K562 (cell line): ENCODE measurements around the gene MOB3B. TPM values are rescaled to one million over a fixed set of nuclear protein-coding genes. Genes with fewer than 3 reads are reported as not detected.

Source experiments
- ATAC-seq: fragments of 200-7000 bp; cut with Tn5 transposase; 3 replicates; pipeline ENCODE4 v1.9.1; 2020; ENCODE audit warnings: moderate library complexity
- BruUV-seq: library from RNA; stranded (reverse); fragments of 400-500 nt; replicated peaks from 2 replicates; lab custom pipeline; 2021; lab: Mats Ljungman, UMichigan
- CTCF ChIA-PET: fragments of 300-600 bp; formaldehyde crosslinking; extraction: SDS; loops from one replicate; lab custom pipeline; 2021; ENCODE audit warnings: low intra/inter-chr PET ratio; lab: Yijun Ruan, JAX
- POLR2A ChIA-PET: fragments of 300-600, 350-650 bp; sonication (Branson Sonifier 250); formaldehyde crosslinking; extraction: SDS; loops from one replicate; lab custom pipeline; 2021; ENCODE audit warnings: antibody characterized with exemption, inconsistent platforms; lab: Yijun Ruan, JAX
- DNase-seq, 4 experiments: peaks; one replicate each; pipeline versions ENCODE4 v3.0.0 to v3.0.0-alpha.2; 2011 to 2018; ENCODE audit warnings: low spot score in 3 of 4, mixed read lengths in 3 of 4; ENCODE audit errors: extremely low read depth in 1 of 4
- FAIRE-seq: peaks from 2 replicates; lab custom pipeline; 2011; peaks lifted over from hg19 to GRCh38; lab: Jason Lieb, UNC
- H2AFZ ChIP-seq: 2 replicates; pipeline ENCODE4 v1.6.0; 2011; ENCODE audit warnings: low read depth, low read length, control low read depth, inconsistent platforms
- H3K27ac ChIP-seq: fragments of 200-600 bp; 3 replicates; pipeline ENCODE4 v1.8.0; 2011; ENCODE audit warnings: low read depth, mild to moderate bottlenecking, control low read depth, inconsistent platforms, low read length, moderate library complexity, mixed read lengths; ENCODE audit errors: extremely low read depth
- H3K27me3 ChIP-seq, 2 experiments: fragments of 300-600 bp in 1 of 2; 2 replicates in 1 of 2; 3 replicates in 1 of 2; pipeline versions ENCODE4 v1.6.0 to v1.8.0; 2011; ENCODE audit warnings: inconsistent platforms in 2 of 2, low read length in 2 of 2, mild to moderate bottlenecking in 1 of 2, mixed read lengths in 1 of 2, moderate library complexity in 1 of 2; ENCODE audit not compliant: control insufficient read depth in 2 of 2, insufficient read depth in 2 of 2
- H3K36me3 ChIP-seq: fragments of 300-600 bp; 3 replicates; pipeline ENCODE4 v1.8.0; 2011; ENCODE audit warnings: mild to moderate bottlenecking, low read length, inconsistent platforms; ENCODE audit not compliant: control insufficient read depth, insufficient read depth
- H3K4me1 ChIP-seq, 2 experiments: fragments of 200-600 bp in 1 of 2; replicated peaks in 1 of 2; 2 replicates in 1 of 2; 3 replicates in 1 of 2; pipeline versions ENCODE4 v1.5.1 to v1.8.0; 2011; ENCODE audit warnings: inconsistent platforms in 2 of 2, low read length in 2 of 2, mild to moderate bottlenecking in 1 of 2, mixed read lengths in 1 of 2, moderate library complexity in 1 of 2; ENCODE audit not compliant: control insufficient read depth in 2 of 2, insufficient read depth in 2 of 2
- H3K4me2 ChIP-seq: 2 replicates; pipeline ENCODE4 v1.6.1; 2011; ENCODE audit warnings: low read length, control low read depth, inconsistent platforms, mixed read lengths; ENCODE audit not compliant: insufficient read depth
- H3K4me3 ChIP-seq: fragments of 200-600 bp; sonication (generic), shearing (Covaris generic); 2 replicates; pipeline ENCODE4 v1.5.1; 2016; ENCODE audit warnings: control low read depth, inconsistent platforms
- H3K79me2 ChIP-seq: fragments of 200-600 bp; 3 replicates; pipeline ENCODE4 v1.8.0; 2011; ENCODE audit warnings: low read length, inconsistent platforms; ENCODE audit not compliant: control insufficient read depth, insufficient read depth
- H3K9ac ChIP-seq, 2 experiments: 2 replicates each; pipeline versions ENCODE4 v1.6.0 to v1.6.1; 2011; ENCODE audit warnings: low read depth in 2 of 2, low read length in 2 of 2, control low read depth in 1 of 2, inconsistent platforms in 1 of 2, mild to moderate bottlenecking in 1 of 2, mixed read lengths in 1 of 2; ENCODE audit not compliant: insufficient read depth in 1 of 2
- H3K9me1 ChIP-seq: one replicate; pipeline ENCODE4 v1.6.0; 2011; ENCODE audit warnings: inconsistent platforms, mild to moderate bottlenecking, low read length, moderate library complexity; ENCODE audit not compliant: control insufficient read depth, insufficient read depth
- H3K9me3 ChIP-seq: replicated peaks from 2 replicates; pipeline ENCODE4 v1.5.1; 2011; ENCODE audit warnings: low read depth, low read length, inconsistent platforms; ENCODE audit not compliant: control insufficient read depth, insufficient read depth
- H4K20me1 ChIP-seq: replicated peaks from 2 replicates; pipeline ENCODE4 v1.6.1; 2011; ENCODE audit warnings: low read length, inconsistent platforms, mixed read lengths; ENCODE audit not compliant: control insufficient read depth, insufficient read depth
- CBFA2T3 ChIP-seq: fragments of 450-650 bp; IDR thresholded peaks from 2 replicates; pipeline ENCODE4 v1.6.1; 2017
- FOXA1 ChIP-seq: fragments of 450-650 bp; IDR thresholded peaks from 2 replicates; pipeline ENCODE4 v1.6.1; 2016; ENCODE audit warnings: mild to moderate bottlenecking, borderline replicate concordance
- SPI1 ChIP-seq: IDR thresholded peaks from 2 replicates; pipeline ENCODE4 v1.6.1; 2011; ENCODE audit warnings: low read depth, low read length, control low read depth, borderline replicate concordance
- TCF3 ChIP-seq: sonication (generic); formaldehyde crosslinking; IDR thresholded peaks from 2 replicates; pipeline ENCODE4 v1.4.0; 2020; ENCODE audit warnings: mild to moderate bottlenecking, missing genetic modification reagents
- ZNF384 ChIP-seq: IDR thresholded peaks from 2 replicates; pipeline ENCODE4 v1.6.1; 2012; ENCODE audit warnings: low read depth, low read length, improper control_type of control experiment
- WGBS: fragments of 100-300 bp; shearing (Covaris generic); methylation state at CpG from one replicate; pipeline ENCODE4 v1.1.6; 2016; ENCODE audit warnings: low coverage, mixed read lengths; ENCODE audit not compliant: insufficient coverage; ENCODE audit errors: missing lambda C conversion rate; 5-methylcytosine and 5-hydroxymethylcytosine counted together
- in situ Hi-C: fragments of 300-500 bp; cut with MboI; formaldehyde crosslinking; loops from 4 replicates; pipeline ENCODE4 v1.15.0; 2018; ENCODE audit warnings: inconsistent platforms, mixed read lengths
- intact Hi-C: fragments of 100-400 bp; cut with micrococcal nuclease; formaldehyde crosslinking; loops from 2 replicates; pipeline ENCODE4 v1.14.2; 2022
- polyA plus RNA-seq, 8 experiments: library from polyadenylated mRNA; depleted of rRNA in 4 of 8; stranded (reverse) in 5 of 8; unstranded in 3 of 8; fragments of >200 nt; fragmentation: Nextera tagmentation in 2 of 8; fragmentation: Illumina TruSeq in 1 of 8; extraction: Ambion mirVana in 2 of 8; extraction: Trizol in 1 of 8; gene quantifications; 2 replicates each; pipeline versions ENCODE4 v1.2.1 to v1.2.3, GENCODE V29; 2011 to 2014; ENCODE audit warnings: inconsistent platforms in 1 of 8, missing spikeins in 1 of 8
- total RNA-seq, 7 experiments: library from RNA; depleted of rRNA in 6 of 7; stranded (reverse); fragments of >200 nt in 6 of 7; fragmentation: Illumina TruSeq in 2 of 7; extraction: Trizol in 2 of 7; gene quantifications; 2 replicates each; pipeline versions ENCODE4 v1.2.1 to v1.2.3, GENCODE V29; 2011 to 2021; ENCODE audit warnings: low replicate concordance in 1 of 7
- TF ChIP-seq, protein P1 (sequence below): fragments of 450-650 bp; IDR thresholded peaks from 2 replicates; pipeline ENCODE4 v1.6.1; 2016

Gene MOB3B
- total and polyA plus RNA-seq, 9 of the 15 experiments (the other 6 are each of a cell fraction or from before 2014, with no cell fraction given), result 3.6 to 12.8 (median 7.2) TPM

DNA sequence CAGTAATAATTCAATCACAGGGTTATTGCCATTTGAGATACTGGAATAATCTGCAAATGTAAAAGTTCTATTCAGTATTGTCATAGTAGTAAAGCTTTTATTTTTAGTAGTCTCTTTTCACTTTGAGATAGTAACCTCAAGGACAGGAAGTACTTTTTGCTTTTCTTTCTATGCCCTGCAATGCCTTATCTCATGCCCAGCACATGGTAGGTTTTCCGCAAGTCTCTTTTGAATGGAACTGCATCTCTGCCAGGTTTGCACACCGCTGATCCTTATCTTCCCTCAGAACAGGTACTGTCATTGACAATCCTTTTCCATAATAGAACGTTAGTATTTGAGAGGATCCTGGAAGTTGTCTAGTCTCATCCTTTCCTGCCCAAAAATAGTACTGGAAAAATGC is 97.3 kb downstream of the MOB3B start:
- intact Hi-C loops, result loop anchor here (10.0 kb wide), 1 partner anchor 102 kb away; no protein-coding TSS in a partner anchor
- FAIRE-seq, result no peak

DNA sequence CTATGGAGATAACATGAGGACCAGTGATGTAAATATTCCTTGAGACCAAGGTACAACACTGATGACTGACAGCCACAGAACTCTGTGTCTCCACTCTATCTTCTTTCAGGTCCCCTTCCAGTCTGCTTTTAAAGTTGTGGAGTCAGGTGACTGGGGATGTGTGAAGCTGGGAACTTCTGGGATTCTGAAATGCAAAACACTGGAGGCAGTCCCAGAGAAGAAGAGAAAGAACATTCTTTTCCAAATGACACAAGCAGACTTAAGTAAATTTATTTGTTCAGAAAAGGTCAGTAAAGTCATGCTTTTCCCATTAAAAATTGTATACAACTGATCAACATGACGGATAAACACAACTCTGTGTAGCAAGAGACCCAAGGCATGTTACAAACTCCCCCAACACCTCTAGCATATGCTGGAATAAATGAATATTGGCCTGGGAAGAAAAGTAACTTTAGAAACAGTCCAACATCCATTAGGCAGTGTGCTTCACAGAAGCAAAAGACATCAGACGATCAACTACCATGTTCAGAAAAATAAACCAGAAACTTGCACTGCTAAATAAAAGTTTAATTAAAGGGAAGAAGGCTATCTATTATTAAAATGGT is 98.0 kb downstream of the MOB3B start:
- H2AFZ ChIP-seq, result no peak overlapping the region
- no peak for FAIRE-seq
- H3K9ac ChIP-seq, result no peak overlapping the region
- no TSS peak for BruUV-seq
- ChIA-PET POLR2A (interaction anchor here (0.6 kb wide), 1 partner anchor 53 kb away, joined by 4 read pairs; no protein-coding TSS in a partner anchor), CTCF (no interaction called here)
- no peaks in the 10 kb centered on the region for H3K9me3 ChIP-seq
- H3K79me2 ChIP-seq, result peaks cover 29% of the 10 kb centered on the region
- H3K27ac ChIP-seq, result no peak overlapping the region
- peaks cover 3 to 9% of the 10 kb centered on the region in 2 experiments; a peak in 3 of 5 replicates for H3K4me1 ChIP-seq
- H3K9me1 ChIP-seq, result no peaks in the 10 kb centered on the region
- TF ChIP-seq, protein P1, sequence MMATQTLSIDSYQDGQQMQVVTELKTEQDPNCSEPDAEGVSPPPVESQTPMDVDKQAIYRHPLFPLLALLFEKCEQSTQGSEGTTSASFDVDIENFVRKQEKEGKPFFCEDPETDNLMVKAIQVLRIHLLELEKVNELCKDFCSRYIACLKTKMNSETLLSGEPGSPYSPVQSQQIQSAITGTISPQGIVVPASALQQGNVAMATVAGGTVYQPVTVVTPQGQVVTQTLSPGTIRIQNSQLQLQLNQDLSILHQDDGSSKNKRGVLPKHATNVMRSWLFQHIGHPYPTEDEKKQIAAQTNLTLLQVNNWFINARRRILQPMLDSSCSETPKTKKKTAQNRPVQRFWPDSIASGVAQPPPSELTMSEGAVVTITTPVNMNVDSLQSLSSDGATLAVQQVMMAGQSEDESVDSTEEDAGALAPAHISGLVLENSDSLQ, result peak; percentile 47; the same call in 1 of the 2 replicates
- no peak for TF ChIP-seq SPI1
- WGBS, result 36% methylated on average over 2 of the region's 2 CpGs
- DNase-seq, result no peak
- H4K20me1 ChIP-seq, result no peaks in the 10 kb centered on the region
- H3K36me3 ChIP-seq, result no peaks in the 10 kb centered on the region
- in situ Hi-C loops (no loop called here), intact Hi-C loops (loop anchor here (10.0 kb wide), 1 partner anchor 103 kb away; no protein-coding TSS in a partner anchor)
- no peak overlapping the region for H3K4me2 ChIP-seq
- H3K27me3 ChIP-seq, result no peaks in the 10 kb centered on the region
- no peak for ATAC-seq
- no peak overlapping the region for H3K4me3 ChIP-seq

More for the DNA sequence above, 97.3 kb downstream of the MOB3B start:
- H3K4me2 ChIP-seq, result no peak overlapping the region
- no peak overlapping the region for H3K9ac ChIP-seq
- CTCF ChIA-PET, result no interaction called here
- ATAC-seq (no peak), DNase-seq (no peak)
- no peaks in the 10 kb centered on the region for H3K9me1 ChIP-seq
- no peak overlapping the region for H3K27ac ChIP-seq
- no TSS peak for BruUV-seq
- POLR2A ChIA-PET, result no interaction called here
- H3K4me1 ChIP-seq, result peaks cover 3 to 13% of the 10 kb centered on the region in 2 experiments; a peak in 3 of 5 replicates
- H3K79me2 ChIP-seq, result peaks cover 35% of the 10 kb centered on the region
- in situ Hi-C loops, result no loop called here
- WGBS, result 10% methylated on average over 2 of the region's 3 CpGs
- no peaks in the 10 kb centered on the region for H4K20me1 ChIP-seq
- no peaks in the 10 kb centered on the region for H3K27me3 ChIP-seq
- no peak overlapping the region for H2AFZ ChIP-seq
- TF ChIP-seq TCF3 (CRISPR knock-in tag) (peak; percentile 14; the same call in 1 of the 2 replicates), ZNF384 (no peak), FOXA1 (no peak), CBFA2T3 (peak; percentile 13; the same call in 1 of the 2 replicates)
- no peaks in the 10 kb centered on the region for H3K9me3 ChIP-seq
- no peaks in the 10 kb centered on the region for H3K36me3 ChIP-seq
- H3K4me3 ChIP-seq, result no peak overlapping the region
